Bronchial epithelial cell (primary cell): Measurements from ENCODE around the gene SEC14L6. TPM values are rescaled to one million over a fixed set of nuclear protein-coding genes. Genes with fewer than 3 reads are reported as not detected.
"Not testable (repeated sequence)": the region's sequence is repeated elsewhere in the genome, so short reads cannot be mapped to it uniquely, and the experiment has no call there.

ENCODE experiments used
- DNase-seq: peaks from one replicate; pipeline ENCODE4 v3.0.0-alpha.2; 2010; ENCODE audit warnings: low read depth
- FAIRE-seq: peaks from 2 replicates; lab custom pipeline; 2011; peaks lifted over from hg19 to GRCh38; lab: Jason Lieb, UNC
- H3K27me3 ChIP-seq: 2 replicates; pipeline ENCODE4 v1.5.1; 2011; ENCODE audit warnings: low read length; ENCODE audit not compliant: control insufficient read depth, insufficient read depth
- H3K36me3 ChIP-seq: 2 replicates; pipeline ENCODE4 v1.5.1; 2011; ENCODE audit warnings: low read length; ENCODE audit not compliant: control insufficient read depth, insufficient read depth
- H3K4me3 ChIP-seq: 2 replicates; pipeline ENCODE4 v1.5.1; 2011; ENCODE audit warnings: mild to moderate bottlenecking, low read depth, low read length, control low read depth
- CTCF ChIP-seq: IDR thresholded peaks from 2 replicates; pipeline ENCODE4 v1.5.1; 2011; ENCODE audit warnings: mild to moderate bottlenecking, moderate library complexity, low read length, control low read depth, inconsistent platforms; ENCODE audit not compliant: insufficient read depth, severe bottlenecking
- total RNA-seq: library from RNA; depleted of rRNA; stranded (reverse); fragments of >200 nt; gene quantifications from 2 replicates; pipeline ENCODE4 v1.2.1, GENCODE V29; 2014

Gene SEC14L6
- total RNA-seq, 1 donor from 2014 or later = not detected

- no peak overlapping the region for H3K4me3 ChIP-seq
- H3K36me3 ChIP-seq = no peaks in the 10 kb centered on the region
Observed at GRCh38 chr22:30542811-30543188, 3.7 kb downstream of the SEC14L6 start.

GRCh38 chr22:30541961-30542810 is 4.4 kb downstream of the SEC14L6 start:
- no peak overlapping the region for H3K4me3 ChIP-seq
- H3K36me3 ChIP-seq = no peaks in the 10 kb centered on the region
- DNase-seq (no peak), FAIRE-seq (no peak)
- peaks cover 7% of the 10 kb centered on the region for H3K27me3 ChIP-seq
- TF ChIP-seq CTCF = no peak

More at GRCh38 chr22:30542811-30543188, 3.7 kb downstream of the SEC14L6 start:
- DNase-seq (no peak), FAIRE-seq (no peak)
- peaks cover 7% of the 10 kb centered on the region for H3K27me3 ChIP-seq
- no peak for TF ChIP-seq CTCF

GRCh38 chr22:30541511-30541910 is 5.0 kb downstream of the SEC14L6 start:
- H3K36me3 ChIP-seq, DNase-seq, H3K27me3 ChIP-seq, H3K4me3 ChIP-seq, FAIRE-seq: not testable (repeated sequence)

- Histone ChIP-seq H3K27me3 (peaks cover 5% of the 10 kb centered on the region), H3K4me3 (no peak overlapping the region), H3K36me3 (no peaks in the 10 kb centered on the region)
- DNase-seq (no peak), FAIRE-seq (no peak)
- TF ChIP-seq CTCF = no peak
Observed at GRCh38 chr22:30539368-30539767, 7.2 kb downstream of the SEC14L6 start.

GRCh38 chr22:30538280-30538679 is 8.3 kb downstream of the SEC14L6 start:
- peak; percentile 70 for DNase-seq
- no peaks in the 10 kb centered on the region for H3K36me3 ChIP-seq
- H3K27me3 ChIP-seq = peaks cover 5% of the 10 kb centered on the region
- FAIRE-seq = no peak
- no peak for TF ChIP-seq CTCF
- H3K4me3 ChIP-seq = no peak overlapping the region

- Histone ChIP-seq H3K4me3 (no peak overlapping the region), H3K36me3 (no peaks in the 10 kb centered on the region), H3K27me3 (peaks cover 4% of the 10 kb centered on the region)
- DNase-seq (no peak), FAIRE-seq (no peak)
- no peak for TF ChIP-seq CTCF
Observed at GRCh38 chr22:30537083-30537731, 9.3 kb downstream of the SEC14L6 start.
